OCI-LY3 (cell line): ENCODE measurements around the gene STMND1.

ENCODE experiments used
- EZH2phosphoT487 ChIP-seq: fragments of 200-600 bp; shearing (Covaris generic); IDR thresholded peaks from 2 replicates; pipeline ENCODE4 v1.6.1; 2018; ENCODE audit warnings: antibody characterized with exemption, mixed run types, low read depth
- TF ChIP-seq, protein P1 (sequence below): fragments of 200-600, 300-600 bp; sonication (generic); IDR thresholded peaks from 2 replicates; pipeline ENCODE4 v1.5.1; 2014; ENCODE audit warnings: antibody characterized with exemption, low read length, low read depth

- TF ChIP-seq, protein P1, sequence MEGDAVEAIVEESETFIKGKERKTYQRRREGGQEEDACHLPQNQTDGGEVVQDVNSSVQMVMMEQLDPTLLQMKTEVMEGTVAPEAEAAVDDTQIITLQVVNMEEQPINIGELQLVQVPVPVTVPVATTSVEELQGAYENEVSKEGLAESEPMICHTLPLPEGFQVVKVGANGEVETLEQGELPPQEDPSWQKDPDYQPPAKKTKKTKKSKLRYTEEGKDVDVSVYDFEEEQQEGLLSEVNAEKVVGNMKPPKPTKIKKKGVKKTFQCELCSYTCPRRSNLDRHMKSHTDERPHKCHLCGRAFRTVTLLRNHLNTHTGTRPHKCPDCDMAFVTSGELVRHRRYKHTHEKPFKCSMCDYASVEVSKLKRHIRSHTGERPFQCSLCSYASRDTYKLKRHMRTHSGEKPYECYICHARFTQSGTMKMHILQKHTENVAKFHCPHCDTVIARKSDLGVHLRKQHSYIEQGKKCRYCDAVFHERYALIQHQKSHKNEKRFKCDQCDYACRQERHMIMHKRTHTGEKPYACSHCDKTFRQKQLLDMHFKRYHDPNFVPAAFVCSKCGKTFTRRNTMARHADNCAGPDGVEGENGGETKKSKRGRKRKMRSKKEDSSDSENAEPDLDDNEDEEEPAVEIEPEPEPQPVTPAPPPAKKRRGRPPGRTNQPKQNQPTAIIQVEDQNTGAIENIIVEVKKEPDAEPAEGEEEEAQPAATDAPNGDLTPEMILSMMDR = no peak
- no peak for TF ChIP-seq EZH2phosphoT487
These were observed at the start of gene STMND1 for GRCh38 chr6:17101422-17102257.
